ENCODE measurements around the gene MEIS1. TPM values are rescaled to one million over a fixed set of nuclear protein-coding genes. Genes with fewer than 3 reads are reported as not detected.

MEIS1 gene
- total RNA-seq, 3 donors from 2014 or later: 23.2 to 196 (median 33.4) TPM

- intact Hi-C loops (cut with DNase I, micrococcal nuclease): no loop called here
- ATAC-seq (no peak), DNase-seq (no peak)
- H3K4me1 ChIP-seq (ENCODE audit: low read depth): no peaks in the 10 kb centered on the region
- H3K9me3 ChIP-seq: no peaks in the 10 kb centered on the region
- H3K36me3 ChIP-seq (ENCODE audit: low read depth): no peaks in the 10 kb centered on the region
- TF ChIP-seq CTCF (IDR thresholded peaks at IDR 0.05): no peak
- no peak overlapping the region for H3K4me3 ChIP-seq
Observed at GRCh38 chr2:66563473-66563872, 128.5 kb downstream of the MEIS1 start.

GRCh38 chr2:66565291-66565690 lies 130.4 kb downstream of the MEIS1 start:
- no peaks in the 10 kb centered on the region for H3K9me3 ChIP-seq
- H3K36me3 ChIP-seq (ENCODE audit: low read depth): no peaks in the 10 kb centered on the region
- intact Hi-C loops (cut with DNase I, micrococcal nuclease): no loop called here
- TF ChIP-seq CTCF (IDR thresholded peaks at IDR 0.05): no peak
- ATAC-seq (no peak), DNase-seq (no peak)
- no peaks in the 10 kb centered on the region for H3K4me1 ChIP-seq (ENCODE audit: low read depth)
- H3K4me3 ChIP-seq: no peak overlapping the region

GRCh38 chr2:66566726-66567399 lies 131.9 kb downstream of the MEIS1 start:
- intact Hi-C loops (cut with DNase I, micrococcal nuclease): no loop called here
- DNase-seq (no peak), ATAC-seq (no peak)
- Histone ChIP-seq H3K4me3 (no peak overlapping the region), H3K9me3 (no peaks in the 10 kb centered on the region), H3K36me3 (ENCODE audit: low read depth) (no peaks in the 10 kb centered on the region), H3K4me1 (ENCODE audit: low read depth) (no peaks in the 10 kb centered on the region)
- TF ChIP-seq CTCF (IDR thresholded peaks at IDR 0.05): no peak

- DNase-seq (no peak), ATAC-seq (no peak)
- intact Hi-C loops (cut with DNase I, micrococcal nuclease): no loop called here
- H3K4me1 ChIP-seq (ENCODE audit: low read depth): no peaks in the 10 kb centered on the region
- H3K4me3 ChIP-seq: no peak overlapping the region
- no peaks in the 10 kb centered on the region for H3K36me3 ChIP-seq (ENCODE audit: low read depth)
- H3K9me3 ChIP-seq: no peaks in the 10 kb centered on the region
- no peak for TF ChIP-seq CTCF (IDR thresholded peaks at IDR 0.05)
Observed at GRCh38 chr2:66567729-66568128, 132.8 kb downstream of the MEIS1 start.

GRCh38 chr2:66568650-66569300 lies 133.8 kb downstream of the MEIS1 start:
- Histone ChIP-seq H3K36me3 (ENCODE audit: low read depth) (no peaks in the 10 kb centered on the region), H3K4me3 (no peak overlapping the region), H3K9me3 (no peaks in the 10 kb centered on the region), H3K4me1 (ENCODE audit: low read depth) (no peaks in the 10 kb centered on the region)
- DNase-seq (no peak), ATAC-seq (no peak)
- TF ChIP-seq CTCF (IDR thresholded peaks at IDR 0.05): no peak
- intact Hi-C loops (cut with DNase I, micrococcal nuclease): no loop called here
